ENCODE results near the gene ACKR3. TPM values are rescaled to one million over a fixed set of nuclear protein-coding genes. Genes with fewer than 3 reads are reported as not detected.

ACKR3 gene
- polyA plus RNA-seq, 1 donor from 2014 or later, result 1.7 TPM

- Histone ChIP-seq H3K9me2 (ENCODE audit: insufficient read depth, low read length) (no peaks in the 10 kb centered on the region), H2AFZ (ENCODE audit: low read depth, low read length) (no peak overlapping the region)
- TF ChIP-seq EP300 (conservative IDR thresholded peaks at IDR 0.05; ENCODE audit: poor library complexity, severe bottlenecking) (no peak), EZH2 (IDR thresholded peaks at IDR 0.05; ENCODE audit: borderline replicate concordance, insufficient read depth, low read length, poor library complexity, severe bottlenecking) (no peak), POLR2AphosphoS5 (IDR thresholded peaks at IDR 0.05) (no peak)
Measured at GRCh38 chr2:236621786-236622185, 52.2 kb downstream of the ACKR3 start.

GRCh38 chr2:236622201-236622600, 52.6 kb downstream of the ACKR3 start:
- Histone ChIP-seq H3K9me3 (ENCODE audit: low read length) (no peaks in the 10 kb centered on the region), H3K4me2 (ENCODE audit: low read length) (no peak overlapping the region), H4K20me1 (ENCODE audit: insufficient read depth) (no peaks in the 10 kb centered on the region), H3F3A (ENCODE audit: insufficient read depth, low read length, poor library complexity, severe bottlenecking) (no peaks in the 10 kb centered on the region), H2AFZ (ENCODE audit: low read depth, low read length) (no peak overlapping the region), H3K9ac (ENCODE audit: low read length) (no peak overlapping the region), H3K79me2 (replicated peaks; ENCODE audit: insufficient read depth, low read length) (no peaks in the 10 kb centered on the region), H3K36me3 (ENCODE audit: insufficient read depth, low read length) (no peaks in the 10 kb centered on the region), H3K9me2 (ENCODE audit: insufficient read depth, low read length) (no peaks in the 10 kb centered on the region), H3K27me3 (ENCODE audit: insufficient read depth, low read depth, low read length) (no peaks in the 10 kb centered on the region), H3K27ac (ENCODE audit: low read length) (no peak overlapping the region), H3K4me3 (ENCODE audit: low read length) (no peak overlapping the region)
- no peak for TF ChIP-seq EZH2 (IDR thresholded peaks at IDR 0.05; ENCODE audit: borderline replicate concordance, insufficient read depth, low read length, poor library complexity, severe bottlenecking)
- no peak for TF ChIP-seq CTCF (IDR thresholded peaks at IDR 0.05; ENCODE audit: poor library complexity, severe bottlenecking)
- TF ChIP-seq REST (IDR thresholded peaks at IDR 0.05; ENCODE audit: borderline replicate concordance), result no peak
- no peak for TF ChIP-seq MXI1 (conservative IDR thresholded peaks at IDR 0.05; ENCODE audit: poor library complexity, severe bottlenecking)
- no peak for TF ChIP-seq RAD21 (conservative IDR thresholded peaks at IDR 0.05)
- no peak for TF ChIP-seq SMC3 (conservative IDR thresholded peaks at IDR 0.05; ENCODE audit: poor library complexity)
- no peak for TF ChIP-seq EP300 (conservative IDR thresholded peaks at IDR 0.05; ENCODE audit: poor library complexity, severe bottlenecking)

More at GRCh38 chr2:236621786-236622185, 52.2 kb downstream of the ACKR3 start:
- no peaks in the 10 kb centered on the region for H3K9me3 ChIP-seq (ENCODE audit: low read length)
- H3K79me2 ChIP-seq (replicated peaks; ENCODE audit: insufficient read depth, low read length), result no peaks in the 10 kb centered on the region
- no peaks in the 10 kb centered on the region for H4K20me1 ChIP-seq (ENCODE audit: insufficient read depth)
- H3K27me3 ChIP-seq (ENCODE audit: insufficient read depth, low read depth, low read length), result no peaks in the 10 kb centered on the region
- H3K27ac ChIP-seq (ENCODE audit: low read length), result no peak overlapping the region
- no peak overlapping the region for H3K9ac ChIP-seq (ENCODE audit: low read length)
- no peak overlapping the region for H3K4me2 ChIP-seq (ENCODE audit: low read length)
- H3K4me3 ChIP-seq (ENCODE audit: low read length), result no peak overlapping the region
- H3F3A ChIP-seq (ENCODE audit: insufficient read depth, low read length, poor library complexity, severe bottlenecking), result no peaks in the 10 kb centered on the region
- no peaks in the 10 kb centered on the region for H3K36me3 ChIP-seq (ENCODE audit: insufficient read depth, low read length)

- H3K9ac ChIP-seq (ENCODE audit: low read length), result no peak overlapping the region
- H3F3A ChIP-seq (ENCODE audit: insufficient read depth, low read length, poor library complexity, severe bottlenecking), result no peaks in the 10 kb centered on the region
- TF ChIP-seq EP300 (conservative IDR thresholded peaks at IDR 0.05; ENCODE audit: poor library complexity, severe bottlenecking) (no peak), REST (IDR thresholded peaks at IDR 0.05; ENCODE audit: borderline replicate concordance) (no peak)
- H2AFZ ChIP-seq (ENCODE audit: low read depth, low read length), result no peak overlapping the region
- H3K9me2 ChIP-seq (ENCODE audit: insufficient read depth, low read length), result no peaks in the 10 kb centered on the region
- no peaks in the 10 kb centered on the region for H4K20me1 ChIP-seq (ENCODE audit: insufficient read depth)
- H3K4me2 ChIP-seq (ENCODE audit: low read length), result no peak overlapping the region
- H3K36me3 ChIP-seq (ENCODE audit: insufficient read depth, low read length), result no peaks in the 10 kb centered on the region
- H3K79me2 ChIP-seq (replicated peaks; ENCODE audit: insufficient read depth, low read length), result no peaks in the 10 kb centered on the region
- H3K27me3 ChIP-seq (ENCODE audit: insufficient read depth, low read depth, low read length), result no peaks in the 10 kb centered on the region
- no peak overlapping the region for H3K27ac ChIP-seq (ENCODE audit: low read length)
- H3K4me3 ChIP-seq (ENCODE audit: low read length), result no peak overlapping the region
- H3K9me3 ChIP-seq (ENCODE audit: low read length), result no peaks in the 10 kb centered on the region
Measured at GRCh38 chr2:236622660-236623059, 53.0 kb downstream of the ACKR3 start.
